H1 (cell line): ENCODE data around the gene PPFIA2. TPM values are rescaled to one million over a fixed set of nuclear protein-coding genes. Genes with fewer than 3 reads are reported as not detected.

Experiments
- CTCF ChIA-PET: fragments of 300-600 bp; sonication (Branson Sonifier 250); formaldehyde crosslinking; loops from one replicate; lab custom pipeline; 2021; ENCODE audit not compliant: partially characterized antibody; lab: Charles Lee
- POLR2A ChIA-PET: fragments of 300-600 bp; sonication (Branson Sonifier 250); formaldehyde crosslinking; loops from one replicate; lab custom pipeline; 2021; ENCODE audit warnings: inconsistent platforms; ENCODE audit not compliant: partially characterized antibody; lab: Charles Lee
- DNase-seq, 2 experiments: peaks; one replicate each; pipeline versions ENCODE4 v3.0.0 to v3.0.0-alpha.2; 2010 to 2022; ENCODE audit warnings: low spot score in 2 of 2, low read depth in 1 of 2, mixed read lengths in 1 of 2
- FAIRE-seq: peaks from 2 replicates; lab custom pipeline; 2011; peaks lifted over from hg19 to GRCh38; lab: Jason Lieb, UNC
- H2AFZ ChIP-seq: 2 replicates; pipeline ENCODE4 v1.8.1; 2012; ENCODE audit warnings: low read length, inconsistent platforms
- H2AK5ac ChIP-seq: 2 replicates; pipeline ENCODE4 v1.6.1; 2013; ENCODE audit warnings: low read depth, low read length
- H2BK120ac ChIP-seq: replicated peaks from 2 replicates; pipeline ENCODE3; 2013; ENCODE audit warnings: low read depth, low read length, inconsistent platforms
- H2BK12ac ChIP-seq: 2 replicates; pipeline ENCODE4 v1.6.1; 2013; ENCODE audit warnings: low read depth, low read length
- H2BK15ac ChIP-seq: 2 replicates; pipeline ENCODE4 v1.6.1; 2013; ENCODE audit warnings: low read length
- H2BK20ac ChIP-seq: 2 replicates; pipeline ENCODE4 v1.6.1; 2013; ENCODE audit warnings: low read length
- H2BK5ac ChIP-seq: 2 replicates; pipeline ENCODE4 v1.6.1; 2013; ENCODE audit warnings: low read depth, low read length
- H3K14ac ChIP-seq: 2 replicates; pipeline ENCODE4 v1.6.1; 2013; ENCODE audit warnings: inconsistent platforms; ENCODE audit not compliant: insufficient read length
- H3K18ac ChIP-seq: 2 replicates; pipeline ENCODE4 v1.6.1; 2013; ENCODE audit warnings: low read length; ENCODE audit errors: extremely low read depth
- H3K23ac ChIP-seq: 2 replicates; pipeline ENCODE4 v1.6.1; 2013; ENCODE audit warnings: inconsistent platforms; ENCODE audit not compliant: insufficient read length
- H3K23me2 ChIP-seq: 2 replicates; pipeline ENCODE4 v1.6.1; 2013; ENCODE audit warnings: low read depth, low read length
- H3K27ac ChIP-seq: 2 replicates; pipeline ENCODE4 v1.6.1; 2011; ENCODE audit warnings: low read depth, low read length, inconsistent platforms
- H3K27me3 ChIP-seq, 4 experiments: replicated peaks in 1 of 4; 1 replicate in 1 of 4; 2 replicates in 3 of 4; pipeline versions ENCODE4 v1.6.1 to v1.8.1; 2011 to 2013; ENCODE audit warnings: low read length in 3 of 4, mild to moderate bottlenecking in 3 of 4, inconsistent platforms in 2 of 4, mixed read lengths in 2 of 4, moderate library complexity in 1 of 4; ENCODE audit not compliant: control insufficient read depth in 3 of 4, insufficient read depth in 3 of 4; ENCODE audit errors: extremely low read depth in 1 of 4
- H3K36me3 ChIP-seq, 4 experiments: 2 replicates each; pipeline versions ENCODE4 v1.6.1 to v1.8.1; 2011 to 2013; ENCODE audit warnings: mild to moderate bottlenecking in 4 of 4, low read length in 3 of 4, moderate library complexity in 2 of 4, control low read depth in 1 of 4, inconsistent platforms in 1 of 4; ENCODE audit not compliant: insufficient read depth in 4 of 4, control insufficient read depth in 2 of 4
- H3K4ac ChIP-seq: replicated peaks from 2 replicates; pipeline ENCODE3; 2013; ENCODE audit warnings: low read length, low read depth, mixed read lengths, inconsistent platforms; ENCODE audit not compliant: insufficient read length
- H3K4me1 ChIP-seq, 4 experiments: replicated peaks in 1 of 4; 1 replicate in 1 of 4; 2 replicates in 3 of 4; pipeline versions ENCODE4 v1.6.1 to v1.8.1; 2011 to 2013; ENCODE audit warnings: low read length in 3 of 4, inconsistent platforms in 2 of 4, mixed read lengths in 1 of 4; ENCODE audit not compliant: insufficient read depth in 4 of 4, control insufficient read depth in 3 of 4
- H3K4me2 ChIP-seq, 2 experiments: 2 replicates each; pipeline versions ENCODE4 v1.6.1 to v1.8.1; 2011 to 2013; ENCODE audit warnings: low read depth in 2 of 2, low read length in 2 of 2, control low read depth in 1 of 2, inconsistent platforms in 1 of 2, mild to moderate bottlenecking in 1 of 2; ENCODE audit not compliant: insufficient read depth in 1 of 2
- H3K4me3 ChIP-seq, 4 experiments: fragments of 200-600, 300-600 bp in 1 of 4; sonication (generic), shearing (Covaris generic), sonication (Bioruptor Twin) in 1 of 4; 2 replicates each; pipeline versions ENCODE4 v1.5.1 to v1.8.1; 2011 to 2016; ENCODE audit warnings: low read length in 4 of 4, low read depth in 3 of 4, control low read depth in 2 of 4, inconsistent platforms in 2 of 4, mild to moderate bottlenecking in 2 of 4, mixed read lengths in 1 of 4, moderate library complexity in 1 of 4; ENCODE audit not compliant: insufficient read depth in 2 of 4; ENCODE audit errors: extremely low read depth in 1 of 4
- H3K56ac ChIP-seq: replicated peaks from 2 replicates; pipeline ENCODE3; 2013; ENCODE audit warnings: low read depth, mild to moderate bottlenecking, mixed read lengths, low read length, inconsistent platforms; ENCODE audit not compliant: insufficient read length
- H3K79me1 ChIP-seq: 2 replicates; pipeline ENCODE4 v1.6.1; 2013; ENCODE audit warnings: low read depth, low read length, control low read depth
- H3K79me2 ChIP-seq, 2 experiments: 2 replicates each; pipeline versions ENCODE4 v1.6.1 to v1.8.1; 2012 to 2013; ENCODE audit warnings: low read length in 2 of 2, mild to moderate bottlenecking in 2 of 2, inconsistent platforms in 1 of 2; ENCODE audit not compliant: insufficient read depth in 2 of 2, control insufficient read depth in 1 of 2
- H3K9ac ChIP-seq, 4 experiments: replicated peaks in 1 of 4; 1 replicate in 1 of 4; 2 replicates in 3 of 4; pipeline versions ENCODE4 v1.6.1 to v1.8.1; 2011 to 2013; ENCODE audit warnings: low read depth in 3 of 4, low read length in 3 of 4, control low read depth in 2 of 4, mild to moderate bottlenecking in 2 of 4, moderate library complexity in 2 of 4, inconsistent platforms in 1 of 4; ENCODE audit errors: extremely low read depth in 1 of 4
- H3K9me3 ChIP-seq, 2 experiments: 2 replicates each; pipeline versions ENCODE4 v1.6.1 to v1.8.1; 2012 to 2013; ENCODE audit warnings: mild to moderate bottlenecking in 2 of 2, moderate library complexity in 2 of 2, control low read depth in 1 of 2, inconsistent platforms in 1 of 2, low read depth in 1 of 2, low read length in 1 of 2, mixed read lengths in 1 of 2; ENCODE audit not compliant: insufficient read depth in 2 of 2
- H4K20me1 ChIP-seq, 2 experiments: replicated peaks in 1 of 2; 2 replicates each; pipeline versions ENCODE3 to v1.8.1; 2011 to 2013; ENCODE audit warnings: inconsistent platforms in 2 of 2, low read length in 2 of 2, mild to moderate bottlenecking in 1 of 2; ENCODE audit not compliant: insufficient read depth in 2 of 2, control insufficient read depth in 1 of 2
- H4K5ac ChIP-seq: 2 replicates; pipeline ENCODE4 v1.6.1; 2013; ENCODE audit warnings: low read length, low read depth, mixed read lengths, inconsistent platforms; ENCODE audit not compliant: insufficient read length
- H4K8ac ChIP-seq: 2 replicates; pipeline ENCODE4 v1.8.0; 2013; ENCODE audit warnings: mild to moderate bottlenecking, moderate library complexity, low read length, inconsistent platforms; ENCODE audit not compliant: insufficient read depth; ENCODE audit errors: extremely low read depth
- H4K91ac ChIP-seq: replicated peaks from 2 replicates; pipeline ENCODE3; 2013; ENCODE audit warnings: low read length, mixed read lengths, inconsistent platforms; ENCODE audit not compliant: insufficient read length
- BACH1 ChIP-seq: IDR thresholded peaks from 2 replicates; pipeline ENCODE4 v1.6.1; 2012; ENCODE audit warnings: low read length, improper control_type of control experiment
- BRCA1 ChIP-seq: IDR thresholded peaks from 2 replicates; pipeline ENCODE4 v1.6.1; 2012; ENCODE audit warnings: low read depth, low read length, improper control_type of control experiment
- CTBP2 ChIP-seq: IDR thresholded peaks from 2 replicates; pipeline ENCODE4 v1.7.0; 2011; ENCODE audit warnings: borderline replicate concordance, mild to moderate bottlenecking, moderate library complexity, mixed read lengths, low read length; ENCODE audit not compliant: insufficient read depth, insufficient read length
- EGR1 ChIP-seq: IDR thresholded peaks from 2 replicates; pipeline ENCODE4 v1.6.1; 2011; ENCODE audit warnings: low read depth, low read length, borderline replicate concordance
- GTF2F1 ChIP-seq: IDR thresholded peaks from 2 replicates; pipeline ENCODE4 v1.6.1; 2012; ENCODE audit warnings: low read depth, low read length, improper control_type of control experiment, borderline replicate concordance
- JUN ChIP-seq: IDR thresholded peaks from 2 replicates; pipeline ENCODE4 v1.6.1; 2011; ENCODE audit warnings: low read depth, mild to moderate bottlenecking, improper control_type of control experiment, low read length
- KDM5A ChIP-seq: fragments of 200-600 bp; IDR thresholded peaks from 2 replicates; pipeline ENCODE4 v1.7.1; 2012; ENCODE audit warnings: mild to moderate bottlenecking, low read length, inconsistent platforms, mixed read lengths
- NANOG ChIP-seq: IDR thresholded peaks from 2 replicates; pipeline ENCODE4 v1.6.1; 2011; ENCODE audit warnings: low read length, low read depth, mild to moderate bottlenecking, inconsistent platforms; ENCODE audit not compliant: insufficient read depth, poor library complexity, severe bottlenecking
- RBBP5 ChIP-seq: IDR thresholded peaks from 2 replicates; pipeline ENCODE4 v1.7.1; 2012; ENCODE audit warnings: low read depth, mild to moderate bottlenecking, inconsistent platforms, low read length, moderate library complexity, borderline replicate concordance
- TBP ChIP-seq: IDR thresholded peaks from 2 replicates; pipeline ENCODE4 v1.6.1; 2011; ENCODE audit warnings: low read depth, low read length, improper control_type of control experiment
- WGBS, 2 experiments: shearing (Covaris generic) in 1 of 2; methylation state at CpG; one replicate each; pipeline versions ENCODE4 v1.1.6 to v1.1.7; 2013 to 2015; ENCODE audit warnings: low lambda C conversion rate in 2 of 2, mixed read lengths in 2 of 2, inconsistent platforms in 1 of 2, low coverage in 1 of 2, missing lambda C conversion rate in 1 of 2; ENCODE audit not compliant: insufficient replicate concordance in 2 of 2, insufficient coverage in 1 of 2, insufficient read length in 1 of 2; ENCODE audit errors: extremely low coverage in 1 of 2, missing lambda C conversion rate in 1 of 2; 5-methylcytosine and 5-hydroxymethylcytosine counted together
- polyA plus RNA-seq, 7 experiments: library from polyadenylated mRNA; depleted of rRNA in 3 of 7; stranded (reverse) in 5 of 7; unstranded in 2 of 7; fragments of >200 nt in 5 of 7; fragments of 200-250 nt in 2 of 7; gene quantifications; 1 replicate in 5 of 7; 2 replicates in 1 of 7; 4 replicates in 1 of 7; pipeline versions ENCODE4 v1.2.1 to v1.2.3, GENCODE V29; 2011 to 2013; ENCODE audit warnings: missing spikeins in 2 of 7, mixed read lengths in 2 of 7
- total RNA-seq: library from RNA; stranded (reverse); fragmentation: NEBNext Ultra II Directional; extraction: Animal tissue kit (Norgen Biotek cat#: 25700); gene quantifications from 2 replicates; pipeline ENCODE4 v1.2.1, GENCODE V29; 2021
- TF ChIP-seq, protein P1 (sequence below): IDR thresholded peaks from 2 replicates; pipeline ENCODE4 v1.6.1; 2012; ENCODE audit warnings: inconsistent platforms
- TF ChIP-seq, protein P2 (sequence below): IDR thresholded peaks from 2 replicates; pipeline ENCODE4 v1.6.1; 2011; ENCODE audit warnings: low read depth, mild to moderate bottlenecking, low read length; ENCODE audit not compliant: insufficient read depth

PPFIA2 gene
- total and polyA plus RNA-seq, 2 of the 8 experiments (the other 6 are each of a cell fraction or from before 2014, with no cell fraction given): 1.2 to 1.8 TPM

DNA sequence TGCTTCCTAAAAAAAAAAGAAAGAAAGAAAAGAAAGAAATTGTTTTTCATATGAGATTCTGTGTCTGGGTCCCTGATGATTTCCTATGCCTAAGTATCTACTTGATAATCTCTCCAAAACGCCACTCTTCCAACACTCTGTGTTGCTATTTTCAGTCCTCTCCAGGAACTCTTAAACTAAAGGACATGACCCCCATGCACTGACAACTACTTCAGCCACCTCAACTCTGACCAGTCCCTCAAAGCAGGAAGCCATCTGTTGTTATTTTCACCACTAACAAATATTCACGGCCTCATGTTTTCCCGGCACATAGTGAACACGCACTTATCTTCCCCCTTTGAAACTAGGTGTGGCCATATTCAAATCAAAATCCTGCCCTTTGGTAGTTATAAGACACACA lies 259.3 kb downstream of the PPFIA2 start:
- Histone ChIP-seq H3K4me2 (no peak overlapping the region), H4K91ac (no peak overlapping the region), H3K9me3 (no peaks in the 10 kb centered on the region), H3K27me3 (no peaks in the 10 kb centered on the region), H4K8ac (no peak overlapping the region), H4K20me1 (no peaks in the 10 kb centered on the region), H3K4me1 (no peaks in the 10 kb centered on the region), H4K5ac (no peak overlapping the region), H2BK15ac (no peak overlapping the region), H3K79me1 (no peaks in the 10 kb centered on the region), H3K18ac (no peak overlapping the region), H3K56ac (no peak overlapping the region), H3K4me3 (no peak overlapping the region), H3K27ac (no peak overlapping the region), H3K36me3 (no peaks in the 10 kb centered on the region), H2AK5ac (no peak overlapping the region), H3K23ac (no peak overlapping the region), H2BK120ac (no peak overlapping the region), H2BK12ac (no peak overlapping the region), H2BK5ac (no peak overlapping the region), H2AFZ (no peak overlapping the region; the same call in 1 of the 2 replicates), H3K23me2 (no peaks in the 10 kb centered on the region), H3K14ac (no peak overlapping the region), H2BK20ac (no peak overlapping the region), H3K79me2 (no peaks in the 10 kb centered on the region), H3K4ac (no peak overlapping the region), H3K9ac (no peak overlapping the region)
- POLR2A ChIA-PET: no interaction called here
- no peak for DNase-seq
- FAIRE-seq: no peak
- CTCF ChIA-PET: interaction anchor here (1.1 kb wide), 1 partner anchor 171 kb away, joined by 3 read pairs; no protein-coding TSS in a partner anchor
- WGBS, 2 experiments: 96% methylated on average over 4 of the region's 4 CpGs; no CpG with 5 or more reads in 1 of the 2 experiments
- TF ChIP-seq KDM5A (no peak), TBP (no peak), CTBP2 (no peak), BRCA1 (no peak), RBBP5 (no peak), BACH1 (no peak), NANOG (no peak), JUN (no peak), GTF2F1 (no peak), EGR1 (no peak)
- TF ChIP-seq, protein P1, sequence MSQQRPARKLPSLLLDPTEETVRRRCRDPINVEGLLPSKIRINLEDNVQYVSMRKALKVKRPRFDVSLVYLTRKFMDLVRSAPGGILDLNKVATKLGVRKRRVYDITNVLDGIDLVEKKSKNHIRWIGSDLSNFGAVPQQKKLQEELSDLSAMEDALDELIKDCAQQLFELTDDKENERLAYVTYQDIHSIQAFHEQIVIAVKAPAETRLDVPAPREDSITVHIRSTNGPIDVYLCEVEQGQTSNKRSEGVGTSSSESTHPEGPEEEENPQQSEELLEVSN: no peak
- TF ChIP-seq, protein P2, sequence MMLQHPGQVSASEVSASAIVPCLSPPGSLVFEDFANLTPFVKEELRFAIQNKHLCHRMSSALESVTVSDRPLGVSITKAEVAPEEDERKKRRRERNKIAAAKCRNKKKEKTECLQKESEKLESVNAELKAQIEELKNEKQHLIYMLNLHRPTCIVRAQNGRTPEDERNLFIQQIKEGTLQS: no peak
